ENCODE results near the gene VAMP5.
"Not testable (repeated sequence)": the region's sequence is repeated elsewhere in the genome, so short reads cannot be mapped to it uniquely, and the experiment has no call there.

VAMP5 gene

GRCh38 chr2:85551698-85552678, 32.2 kb upstream of the VAMP5 start:
- DNase-seq: peak; percentile 55

- DNase-seq: no peak
These were observed 31.0 kb upstream of the VAMP5 start for GRCh38 chr2:85553184-85553583.

GRCh38 chr2:85554980-85555612, 29.1 kb upstream of the VAMP5 start:
- no peak for DNase-seq

GRCh38 chr2:85557130-85557529, 27.1 kb upstream of the VAMP5 start:
- no peak for DNase-seq

- DNase-seq: no peak
These were observed 26.1 kb upstream of the VAMP5 start for GRCh38 chr2:85558160-85558559.

GRCh38 chr2:85560403-85560726, 23.9 kb upstream of the VAMP5 start:
- DNase-seq: not testable (repeated sequence)

- peak; percentile 38 for DNase-seq
These were observed 23.4 kb upstream of the VAMP5 start for GRCh38 chr2:85560812-85561279.

GRCh38 chr2:85561280-85562212, 22.7 kb upstream of the VAMP5 start, which contains the start of gene GGCX:
TSS of gene GGCX (minus strand) at chr2:85561493. CDS start at chr2:85561428, 65 bp downstream.
- peak; percentile 90 for DNase-seq

GRCh38 chr2:85564144-85564563, 20.1 kb upstream of the VAMP5 start:
- no peak for DNase-seq

GRCh38 chr2:85566265-85566664, 18.0 kb upstream of the VAMP5 start:
- no peak for DNase-seq

GRCh38 chr2:85575739-85576138, 8.5 kb upstream of the VAMP5 start:
- no peak for DNase-seq

- DNase-seq: no peak
These were observed 7.2 kb upstream of the VAMP5 start for GRCh38 chr2:85577063-85577385.

GRCh38 chr2:85577386-85578242, 6.6 kb upstream of the VAMP5 start, which contains the start of gene VAMP8:
TSS of gene VAMP8 (plus strand) at chr2:85577586. CDS start at chr2:85577647, 61 bp downstream.
- DNase-seq: peak; percentile 32

GRCh38 chr2:85578243-85579180, 5.7 kb upstream of the VAMP5 start:
- DNase-seq: no peak

GRCh38 chr2:85579266-85579935, 4.8 kb upstream of the VAMP5 start:
- no peak for DNase-seq

GRCh38 chr2:85580206-85580605, 4.0 kb upstream of the VAMP5 start:
- DNase-seq: no peak

- no peak for DNase-seq
These were observed 1.7 kb upstream of the VAMP5 start for GRCh38 chr2:85582492-85582891.

GRCh38 chr2:85583667-85584353, 421 bp upstream of the VAMP5 start:
- DNase-seq: peak; percentile 25
